Fibroblast of lung (primary cell): ENCODE data around the gene LGALS7.

Experiments
- CTCF ChIP-seq, 2 donors: IDR thresholded peaks in 1 of 2; conservative IDR thresholded peaks in 1 of 2; 1 replicate in 1 of 2; 2 replicates in 1 of 2; pipeline ENCODE4 v1.5.1; 2011 to 2012; ENCODE audit warnings: low read length in 2 of 2, control low read depth in 1 of 2, inconsistent platforms in 1 of 2, low read depth in 1 of 2, mild to moderate bottlenecking in 1 of 2
- EZH2 ChIP-seq: IDR thresholded peaks from 2 replicates; pipeline ENCODE4 v1.5.1; 2012; ENCODE audit warnings: low read length, control low read depth, mild to moderate bottlenecking; ENCODE audit errors: missing control alignments

DNA sequence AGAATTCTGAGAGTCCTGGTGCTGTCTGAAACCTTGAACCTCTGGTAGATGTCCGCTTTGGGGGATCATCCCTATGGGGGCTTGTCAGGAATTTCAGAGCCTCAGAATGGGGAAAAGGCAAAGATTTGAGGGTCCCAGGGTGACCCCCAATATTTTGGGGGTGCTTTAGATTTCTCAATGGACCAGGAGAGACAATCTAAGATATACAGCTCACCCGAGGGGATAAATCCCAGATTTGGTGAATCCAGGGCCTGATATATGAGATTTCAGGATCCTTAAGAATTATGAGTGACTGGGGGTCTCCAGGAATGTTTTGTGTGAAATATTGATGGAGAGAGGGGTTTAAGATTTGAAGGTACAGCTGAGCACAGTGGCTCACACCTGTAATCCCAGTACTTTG lies 32.4 kb downstream of the LGALS7 start:
- TF ChIP-seq CTCF (conservative IDR thresholded peaks at IDR 0.05 in 1 of 2, IDR thresholded peaks at IDR 0.05 in 1 of 2; ENCODE audit: low read depth in 1 of 2, low read length in 2 of 2): no peak
- no peak for TF ChIP-seq EZH2
